Spinal cord (tissue), 10 donors: ENCODE data around the gene TBX10. TPM values are rescaled to one million over a fixed set of nuclear protein-coding genes. Genes with fewer than 3 reads are reported as not detected.
A peak's percentile ranks its signal among the peaks of the same experiment; 100 is the strongest.

ENCODE experiments used
- DNase-seq, 6 donors: peaks; one replicate each; pipeline versions ENCODE4 v3.0.0 to v3.0.0-alpha.2; 2013 to 2015; ENCODE audit warnings: low spot score in 6 of 6, low read depth in 4 of 6
- H3K27ac ChIP-seq: one replicate; pipeline ENCODE4 v1.5.1; 2013; ENCODE audit warnings: low read depth, low read length, control low read depth
- H3K27me3 ChIP-seq: one replicate; pipeline ENCODE4 v1.6.1; 2013; ENCODE audit warnings: low read length; ENCODE audit not compliant: control insufficient read depth, insufficient read depth
- H3K36me3 ChIP-seq: one replicate; pipeline ENCODE4 v1.6.1; 2013; ENCODE audit warnings: low read length; ENCODE audit not compliant: control insufficient read depth, insufficient read depth
- H3K4me1 ChIP-seq: one replicate; pipeline ENCODE4 v1.6.1; 2013; ENCODE audit warnings: low read length; ENCODE audit not compliant: control insufficient read depth, insufficient read depth
- H3K4me3 ChIP-seq: one replicate; pipeline ENCODE4 v1.5.1; 2013; ENCODE audit warnings: low read depth, low read length, control low read depth
- H3K9me3 ChIP-seq: one replicate; pipeline ENCODE4 v1.6.1; 2013; ENCODE audit warnings: low read length; ENCODE audit not compliant: control insufficient read depth, insufficient read depth
- WGBS: methylation state at CpG from one replicate; pipeline ENCODE4 v1.1.5; 2013; ENCODE audit warnings: missing lambda C conversion rate; ENCODE audit not compliant: insufficient coverage; 5-methylcytosine and 5-hydroxymethylcytosine counted together
- polyA plus RNA-seq, 2 donors: library from polyadenylated mRNA; unstranded; fragments of 120-200 nt; gene quantifications; one replicate each; pipeline ENCODE4 v1.2.1, GENCODE V29; 2013; ENCODE audit not compliant: insufficient read length in 2 of 2
- total RNA-seq, 2 donors: library from RNA; depleted of rRNA in 1 of 2; stranded (reverse); fragments of 120-200 nt in 1 of 2; fragments of >200 nt in 1 of 2; gene quantifications; one replicate each; pipeline versions ENCODE4 v1.2.3 to v1.2.4, GENCODE V29; 2013 to 2014
- donor health status: healthy.

TBX10 gene
- total and polyA plus RNA-seq, 4 donors: not detected

GRCh38 chr11:67616431-67617242 is 22.9 kb downstream of the TBX10 start:
- no peak for DNase-seq
- H3K4me3 ChIP-seq: no peak overlapping the region
- 46% methylated on average over 6 of the region's 11 CpGs for WGBS

GRCh38 chr11:67615728-67616430 is 23.7 kb downstream of the TBX10 start:
- 39% methylated on average over 31 of the region's 34 CpGs for WGBS
- no peak for DNase-seq
- Histone ChIP-seq H3K27ac (no peak overlapping the region), H3K27me3 (peaks cover 5% of the 10 kb centered on the region), H3K36me3 (peaks cover 31% of the 10 kb centered on the region), H3K4me3 (no peak overlapping the region), H3K9me3 (no peaks in the 10 kb centered on the region), H3K4me1 (peaks cover 17% of the 10 kb centered on the region)

More at GRCh38 chr11:67616431-67617242, 22.9 kb downstream of the TBX10 start:
- Histone ChIP-seq H3K27me3 (peaks cover 5% of the 10 kb centered on the region), H3K27ac (no peak overlapping the region), H3K9me3 (no peaks in the 10 kb centered on the region), H3K36me3 (peaks cover 24% of the 10 kb centered on the region), H3K4me1 (peaks cover 17% of the 10 kb centered on the region)

- WGBS: 88% methylated on average over 17 of the region's 18 CpGs
- Histone ChIP-seq H3K27ac (no peak overlapping the region), H3K36me3 (peaks cover 39% of the 10 kb centered on the region), H3K27me3 (peaks cover 5% of the 10 kb centered on the region), H3K4me1 (peaks cover 17% of the 10 kb centered on the region), H3K9me3 (no peaks in the 10 kb centered on the region), H3K4me3 (no peak overlapping the region)
- no peak for DNase-seq
Observed at GRCh38 chr11:67614730-67615714, 24.5 kb downstream of the TBX10 start.

GRCh38 chr11:67613960-67614715 is 25.4 kb downstream of the TBX10 start:
- Histone ChIP-seq H3K9me3 (no peaks in the 10 kb centered on the region), H3K4me1 (peaks cover 17% of the 10 kb centered on the region), H3K36me3 (peaks cover 44% of the 10 kb centered on the region), H3K27me3 (peaks cover 5% of the 10 kb centered on the region), H3K27ac (peak overlapping the region; percentile 3), H3K4me3 (no peak overlapping the region)
- 31% methylated on average over 21 of the region's 23 CpGs for WGBS
- peak in 4 of 6 donors; percentile 7 to 68 (median 38) for DNase-seq

GRCh38 chr11:67613313-67613959 is 26.1 kb downstream of the TBX10 start:
- 85% methylated on average over 17 of the region's 17 CpGs for whole genome bisulfite sequencing
- Histone ChIP-seq H3K9me3 (no peaks in the 10 kb centered on the region), H3K4me1 (peaks cover 18% of the 10 kb centered on the region), H3K27ac (no peak overlapping the region), H3K36me3 (peaks cover 49% of the 10 kb centered on the region), H3K4me3 (no peak overlapping the region), H3K27me3 (peaks cover 5% of the 10 kb centered on the region)
- DNase-seq: no peak

- peaks cover 5% of the 10 kb centered on the region for H3K27me3 ChIP-seq
- H3K36me3 ChIP-seq: peaks cover 51% of the 10 kb centered on the region
- H3K4me3 ChIP-seq: no peak overlapping the region
- H3K4me1 ChIP-seq: peaks cover 25% of the 10 kb centered on the region
- DNase-seq: no peak
- H3K27ac ChIP-seq: no peak overlapping the region
- 88% methylated on average over 12 of the region's 13 CpGs for WGBS
- no peaks in the 10 kb centered on the region for H3K9me3 ChIP-seq
Observed at GRCh38 chr11:67612751-67613150, 26.8 kb downstream of the TBX10 start.

- H3K36me3 ChIP-seq: peaks cover 51% of the 10 kb centered on the region
- no peak for DNase-seq
Observed at GRCh38 chr11:67611704-67612587, 27.6 kb downstream of the TBX10 start.

GRCh38 chr11:67611165-67611564 is 28.4 kb downstream of the TBX10 start:
- Histone ChIP-seq H3K4me1 (peaks cover 34% of the 10 kb centered on the region), H3K36me3 (peaks cover 51% of the 10 kb centered on the region), H3K27me3 (peaks cover 5% of the 10 kb centered on the region), H3K27ac (no peak overlapping the region), H3K4me3 (no peak overlapping the region), H3K9me3 (no peaks in the 10 kb centered on the region)
- no peak for DNase-seq
- 95% methylated on average over 14 of the region's 14 CpGs for WGBS

More at GRCh38 chr11:67611704-67612587, 27.6 kb downstream of the TBX10 start:
- no peak overlapping the region for H3K27ac ChIP-seq
- peaks cover 33% of the 10 kb centered on the region for H3K4me1 ChIP-seq
- WGBS: 94% methylated on average over 30 of the region's 37 CpGs
- peaks cover 5% of the 10 kb centered on the region for H3K27me3 ChIP-seq
- no peak overlapping the region for H3K4me3 ChIP-seq
- no peaks in the 10 kb centered on the region for H3K9me3 ChIP-seq
